NB4 (cell line): ENCODE data around the gene RETREG3.
"Not testable (repeated sequence)": the region's sequence is repeated elsewhere in the genome, so short reads cannot be mapped to it uniquely, and the experiment has no call there.

Experiments used
- DNase-seq: peaks from one replicate; pipeline ENCODE4 v3.0.0; 2010; ENCODE audit warnings: low read depth
- H3K4me3 ChIP-seq: one replicate; pipeline ENCODE4 v1.5.1; 2011; ENCODE audit warnings: mild to moderate bottlenecking, low read depth, low read length, moderate library complexity
- CTCF ChIP-seq: IDR thresholded peaks from one replicate; pipeline ENCODE4 v1.5.1; 2012; ENCODE audit warnings: low read depth, low read length
- MYC ChIP-seq: IDR thresholded peaks from 2 replicates; pipeline ENCODE4 v1.6.1; 2011; ENCODE audit warnings: low read depth, low read length
- POLR2A ChIP-seq: IDR thresholded peaks from 2 replicates; pipeline ENCODE4 v1.6.1; 2011; ENCODE audit warnings: mild to moderate bottlenecking; ENCODE audit not compliant: insufficient read length; ENCODE audit errors: extremely low read depth
- TF ChIP-seq, protein P1 (sequence below): IDR thresholded peaks from 2 replicates; pipeline ENCODE4 v1.6.1; 2011; ENCODE audit warnings: low read depth, low read length

Gene RETREG3

DNA sequence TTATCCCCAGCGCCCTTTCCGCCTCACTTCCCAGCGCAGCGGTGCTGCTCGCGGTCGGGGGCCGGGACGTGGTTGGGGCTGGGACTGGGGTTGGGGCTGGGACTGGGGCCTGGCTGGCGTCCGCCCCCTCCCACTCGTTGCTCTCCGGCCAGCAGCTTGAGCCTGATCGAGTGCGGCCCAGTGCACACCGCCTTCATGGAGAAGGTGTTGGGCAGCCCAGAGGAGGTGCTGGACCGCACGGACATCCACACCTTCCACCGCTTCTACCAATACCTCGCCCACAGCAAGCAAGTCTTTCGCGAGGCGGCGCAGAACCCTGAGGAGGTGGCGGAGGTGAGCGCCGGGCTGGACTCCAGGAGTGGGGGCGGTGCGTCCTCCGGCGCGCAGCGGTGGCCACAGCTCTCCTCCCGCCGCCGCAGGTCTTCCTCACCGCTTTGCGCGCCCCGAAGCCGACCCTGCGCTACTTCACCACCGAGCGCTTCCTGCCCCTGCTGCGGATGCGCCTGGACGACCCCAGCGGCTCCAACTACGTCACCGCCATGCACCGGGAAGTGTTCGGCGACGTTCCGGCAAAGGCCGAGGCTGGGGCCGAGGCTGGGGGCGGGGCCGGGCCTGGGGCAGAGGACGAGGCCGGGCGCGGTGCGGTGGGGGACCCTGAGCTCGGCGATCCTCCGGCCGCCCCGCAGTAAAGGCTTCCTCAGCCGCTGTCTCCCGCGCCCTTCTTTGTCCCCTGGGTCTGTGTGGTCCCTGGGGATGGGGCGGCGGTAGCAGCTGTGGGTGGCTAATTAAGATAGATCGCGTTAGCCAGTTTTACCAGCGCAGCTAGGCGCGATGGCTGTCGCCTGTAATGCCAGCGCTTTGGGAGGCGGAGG is 54.7 kb downstream of the RETREG3 start:
- TF ChIP-seq POLR2A = peak; percentile 74
- TF ChIP-seq, protein P1, sequence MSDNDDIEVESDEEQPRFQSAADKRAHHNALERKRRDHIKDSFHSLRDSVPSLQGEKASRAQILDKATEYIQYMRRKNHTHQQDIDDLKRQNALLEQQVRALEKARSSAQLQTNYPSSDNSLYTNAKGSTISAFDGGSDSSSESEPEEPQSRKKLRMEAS = no peak
- DNase-seq = peak; percentile 92

GRCh38 chr17:42553866-42554249 is 55.3 kb downstream of the RETREG3 start:
- TF ChIP-seq POLR2A (no peak), CTCF (no peak), MYC (no peak)
- TF ChIP-seq, protein P1 = no peak
- peak overlapping the region; percentile 70 for H3K4me3 ChIP-seq
- DNase-seq = peak; percentile 26

More for the DNA sequence above, 54.7 kb downstream of the RETREG3 start:
- peak overlapping the region; percentile 70 for H3K4me3 ChIP-seq

DNA sequence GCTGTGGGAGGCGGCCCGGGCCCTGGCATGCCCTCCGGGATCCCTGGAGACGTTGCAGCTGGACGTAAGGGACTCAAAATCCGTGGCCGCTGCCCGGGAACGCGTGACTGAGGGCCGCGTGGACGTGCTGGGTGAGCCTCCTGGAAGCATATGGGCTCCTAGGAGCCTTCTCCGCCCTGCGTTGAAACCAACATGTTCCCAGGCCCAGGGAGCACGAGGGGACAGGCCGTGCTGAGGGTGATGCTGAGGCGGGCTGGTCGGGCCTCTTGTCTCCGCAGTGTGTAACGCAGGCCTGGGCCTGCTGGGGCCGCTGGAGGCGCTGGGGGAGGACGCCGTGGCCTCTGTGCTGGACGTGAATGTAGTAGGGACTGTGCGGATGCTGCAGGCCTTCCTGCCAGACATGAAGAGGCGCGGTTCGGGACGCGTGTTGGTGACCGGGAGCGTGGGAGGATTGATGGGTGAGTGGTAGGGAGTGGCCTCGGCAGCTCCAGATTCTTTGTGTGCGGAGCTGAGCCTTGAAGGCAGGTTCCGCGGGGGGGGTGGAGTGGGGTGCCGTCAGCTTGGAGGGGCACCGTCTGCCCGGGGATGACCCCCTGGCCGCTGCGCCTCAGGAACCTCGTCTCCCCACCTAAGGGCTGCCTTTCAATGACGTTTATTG is 55.9 kb downstream of the RETREG3 start:
- no peak overlapping the region for H3K4me3 ChIP-seq
- no peak for DNase-seq
- TF ChIP-seq MYC (no peak), POLR2A (no peak), CTCF (no peak)
- TF ChIP-seq, protein P1 = no peak

GRCh38 chr17:42552736-42553135 is 56.4 kb downstream of the RETREG3 start, which contains the start of gene HSD17B1:
Gene HSD17B1, plus strand, starts transcription at chr17:42552923. Its CDS starts 11 bp downstream, at chr17:42552934.
- DNase-seq, H3K4me3 ChIP-seq: not testable (repeated sequence)

DNA sequence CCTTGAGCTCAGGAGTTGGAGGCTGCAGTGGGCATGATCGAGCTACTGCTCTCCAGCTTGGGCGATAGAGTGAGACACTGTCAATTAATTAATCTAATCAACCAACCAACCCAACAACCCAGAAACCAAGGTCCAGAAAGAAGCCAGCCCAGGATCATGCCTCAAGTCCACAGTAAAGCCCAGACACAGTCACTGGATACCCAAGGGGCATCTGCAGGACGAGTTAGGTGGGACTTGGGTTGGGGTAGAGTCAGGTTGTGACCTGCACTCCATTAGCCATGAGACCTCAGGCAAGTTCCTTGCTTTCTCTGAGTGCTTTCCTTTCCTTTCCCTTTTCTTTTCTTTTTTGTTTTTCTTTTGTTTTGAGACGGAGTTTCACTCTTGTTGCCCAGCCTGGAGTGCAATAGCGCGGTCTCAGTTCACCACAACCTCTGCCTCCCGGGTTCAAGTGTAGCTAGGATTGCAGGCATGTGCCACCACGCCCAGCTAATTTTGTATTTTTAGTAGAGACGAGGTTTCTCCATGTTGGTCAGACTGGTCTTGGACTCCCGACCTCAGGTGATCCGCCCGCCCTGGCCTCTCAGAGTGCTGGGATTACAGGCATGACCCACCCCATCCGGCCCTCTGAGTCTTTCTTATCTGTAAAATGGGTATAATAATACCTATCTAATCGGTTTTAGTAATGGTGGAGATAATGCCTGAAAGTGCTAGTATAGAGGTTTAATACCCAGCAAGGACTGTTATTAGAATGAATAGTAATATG is 60.0 kb downstream of the RETREG3 start:
- TF ChIP-seq, protein P1 = no peak
- TF ChIP-seq CTCF (no peak), MYC (no peak), POLR2A (no peak)
- no peak for DNase-seq
- H3K4me3 ChIP-seq = no peak overlapping the region

- H3K4me3 ChIP-seq = no peak overlapping the region
- no peak for DNase-seq
- TF ChIP-seq, protein P1 = no peak
- TF ChIP-seq POLR2A (no peak), CTCF (no peak), MYC (no peak)
Observed at GRCh38 chr17:42548070-42548837, 60.9 kb downstream of the RETREG3 start.
